ENCODE measurements around the gene LAIR1. TPM values are rescaled to one million over a fixed set of nuclear protein-coding genes. Genes with fewer than 3 reads are reported as not detected.

The LAIR1 gene
- total and polyA plus RNA-seq, 5 experiments from 2014 or later, result 58.3 to 104 (median 67.4) TPM

- Mint-ChIP-seq H3K36me3 (no peaks in the 10 kb centered on the region), H3K9me3 (no peaks in the 10 kb centered on the region), H3K4me1 (peaks cover 0 to 14% (median 0%) of the 10 kb centered on the region in 4 donors), H3K27me3 (peaks cover 16 to 49% (median 32%) of the 10 kb centered on the region in 5 donors), H3K4me3 (no peak overlapping the region), H3K27ac (no peak overlapping the region)
- DNase-seq (no peak), ATAC-seq (no peak)
- POLR2A ChIA-PET, result no interaction called here
These were observed 54.2 kb downstream of the LAIR1 start for GRCh38 chr19:54310543-54310942.

GRCh38 chr19:54309811-54310210, 54.9 kb downstream of the LAIR1 start:
- POLR2A ChIA-PET, result no interaction called here
- DNase-seq, result no peak
- H3K36me3 Mint-ChIP-seq, result no peaks in the 10 kb centered on the region
- ATAC-seq, result no peak
- no peak overlapping the region for H3K27ac Mint-ChIP-seq
- peaks cover 16 to 51% (median 38%) of the 10 kb centered on the region in 5 donors for H3K27me3 Mint-ChIP-seq
- H3K4me1 Mint-ChIP-seq, result peaks cover 2 to 20% (median 4%) of the 10 kb centered on the region in 4 donors
- no peak overlapping the region for H3K4me3 Mint-ChIP-seq
- no peaks in the 10 kb centered on the region for H3K9me3 Mint-ChIP-seq

- Mint-ChIP-seq H3K27ac (no peak overlapping the region), H3K4me1 (peaks cover 7 to 34% (median 18%) of the 10 kb centered on the region in 4 donors), H3K4me3 (no peak overlapping the region), H3K9me3 (no peaks in the 10 kb centered on the region), H3K36me3 (no peaks in the 10 kb centered on the region), H3K27me3 (peaks cover 9 to 35% (median 25%) of the 10 kb centered on the region in 5 donors)
- DNase-seq (peak in 1 of 10 donors; percentile 7), ATAC-seq (no peak)
- POLR2A ChIA-PET, result no interaction called here
These were observed 57.2 kb downstream of the LAIR1 start for GRCh38 chr19:54307389-54308020.

GRCh38 chr19:54305141-54305540, 59.6 kb downstream of the LAIR1 start:
- peaks cover 4 to 21% (median 8%) of the 10 kb centered on the region in 5 donors for H3K27me3 Mint-ChIP-seq
- H3K4me1 Mint-ChIP-seq, result peaks cover 7 to 37% (median 18%) of the 10 kb centered on the region in 4 donors
- DNase-seq, result no peak
- H3K4me3 Mint-ChIP-seq, result peak overlapping the region in 3 of 10 donors; percentile 47 to 54 (median 50)
- H3K9me3 Mint-ChIP-seq, result no peaks in the 10 kb centered on the region
- H3K27ac Mint-ChIP-seq, result peak overlapping the region in 1 of 10 donors; percentile 24
- POLR2A ChIA-PET, result no interaction called here
- ATAC-seq, result no peak
- no peaks in the 10 kb centered on the region for H3K36me3 Mint-ChIP-seq

GRCh38 chr19:54302257-54302656, 62.5 kb downstream of the LAIR1 start:
- Mint-ChIP-seq H3K4me3 (no peak overlapping the region), H3K27ac (peak overlapping the region in 1 of 10 donors; percentile 33), H3K36me3 (no peaks in the 10 kb centered on the region), H3K9me3 (no peaks in the 10 kb centered on the region), H3K27me3 (peaks cover 0 to 24% (median 11%) of the 10 kb centered on the region in 5 donors), H3K4me1 (peaks cover 7 to 31% (median 18%) of the 10 kb centered on the region in 4 donors)
- DNase-seq (no peak), ATAC-seq (no peak)
- POLR2A ChIA-PET, result interaction anchor here (0.7 kb wide), 1 partner anchor 298 kb away, joined by 3 read pairs; no protein-coding TSS in a partner anchor

Other genes with a start within 250 kb of the LAIR1 start
- gene TFPT, start 249.3 kb downstream of the LAIR1 start, total RNA-seq, result 10 to 100 TPM; 14.2 to 16.8 TPM
- 10 to 100 TPM; 17.4 to 24.4 (median 23.0) TPM for gene TFPT, start 249.3 kb downstream of the LAIR1 start, polyA plus RNA-seq
- 10 to 100 TPM; 76.4 to 86.8 TPM for gene PRPF31, start 249.2 kb downstream of the LAIR1 start, total RNA-seq
- gene PRPF31, start 249.2 kb downstream of the LAIR1 start, polyA plus RNA-seq, result 10 to 100 TPM; 64.0 to 82.4 (median 80.8) TPM
- 10 to 100 TPM; 65.0 to 71.4 TPM for gene CNOT3, start 227.2 kb downstream of the LAIR1 start, total RNA-seq
- 10 to 100 TPM in 1 of 3 donors, 1 to 10 TPM in 2; 6.6 to 14.5 (median 7.9) TPM for gene CNOT3, start 227.2 kb downstream of the LAIR1 start, polyA plus RNA-seq
- gene LENG1, start 205.2 kb downstream of the LAIR1 start, total RNA-seq, result 10 to 100 TPM; 18.5 to 20.5 TPM
- gene LENG1, start 205.2 kb downstream of the LAIR1 start, polyA plus RNA-seq, result 10 to 100 TPM in 1 of 3 donors, 1 to 10 TPM in 2; 7.7 to 13.9 (median 9.3) TPM
- not detected for gene TMC4, start 191.8 kb downstream of the LAIR1 start, total RNA-seq
- under 1 TPM in 1 of 3 donors, not detected in 2; 0.13 TPM for gene TMC4, start 191.8 kb downstream of the LAIR1 start, polyA plus RNA-seq
- gene MBOAT7, start 175.4 kb downstream of the LAIR1 start, total RNA-seq, result 10 to 100 TPM; 35.9 to 36.1 TPM
- gene MBOAT7, start 175.4 kb downstream of the LAIR1 start, polyA plus RNA-seq, result 10 to 100 TPM; 11.9 to 17.9 (median 14.8) TPM
- 10 to 100 TPM; 25.2 to 25.6 TPM for gene TSEN34, start 173.6 kb downstream of the LAIR1 start, total RNA-seq
- gene TSEN34, start 173.6 kb downstream of the LAIR1 start, polyA plus RNA-seq, result 10 to 100 TPM; 23.4 to 38.7 (median 33.3) TPM
- 1,000 to 10,000 TPM; 1,288 to 1,335 TPM for gene RPS9, start 164.1 kb downstream of the LAIR1 start, total RNA-seq
- gene RPS9, start 164.1 kb downstream of the LAIR1 start, polyA plus RNA-seq, result 1,000 to 10,000 TPM; 1,265 to 1,506 (median 1,311) TPM
- gene LILRB3, start 141.9 kb downstream of the LAIR1 start, total RNA-seq, result under 1 TPM in 1 of 2 experiments, not detected in 1; 0.62 TPM
- not detected for gene LILRB3, start 141.9 kb downstream of the LAIR1 start, polyA plus RNA-seq
- under 1 TPM; 0.25 to 0.39 TPM for gene LILRA6, start 122.1 kb downstream of the LAIR1 start, total RNA-seq
- not detected for gene LILRA6, start 122.1 kb downstream of the LAIR1 start, polyA plus RNA-seq
- under 1 TPM; 0.22 to 0.52 TPM for gene LILRB5, start 107.7 kb downstream of the LAIR1 start, total RNA-seq
- not detected for gene LILRB5, start 107.7 kb downstream of the LAIR1 start, polyA plus RNA-seq
- gene LILRB2, start 83.8 kb downstream of the LAIR1 start, total RNA-seq, result under 1 TPM; 0.47 TPM
- not detected for gene LILRB2, start 83.8 kb downstream of the LAIR1 start, polyA plus RNA-seq
- not detected for gene LILRA5, start 51.8 kb downstream of the LAIR1 start, total RNA-seq
- gene LILRA5, start 51.8 kb downstream of the LAIR1 start, polyA plus RNA-seq, result under 1 TPM in 1 of 3 donors, not detected in 2; 0.32 TPM
- gene LILRA4, start 25.8 kb downstream of the LAIR1 start, total RNA-seq, result under 1 TPM in 1 of 2 experiments, not detected in 1; 0.44 TPM
- not detected for gene LILRA4, start 25.8 kb downstream of the LAIR1 start, polyA plus RNA-seq
- gene TTYH1, start 50.5 kb upstream of the LAIR1 start, total RNA-seq, result not detected
- under 1 TPM in 2 of 3 donors, not detected in 1; 0.04 to 0.65 TPM for gene TTYH1, start 50.5 kb upstream of the LAIR1 start, polyA plus RNA-seq
- gene LENG8, start 84.3 kb upstream of the LAIR1 start, total RNA-seq, result 100 to 1,000 TPM; 610 to 639 TPM
- 1 to 10 TPM; 4.5 to 8.6 (median 6.5) TPM for gene LENG8, start 84.3 kb upstream of the LAIR1 start, polyA plus RNA-seq
- 1 to 10 TPM; 5.2 to 5.8 TPM for gene LENG9, start 98.8 kb upstream of the LAIR1 start, total RNA-seq
- under 1 TPM in 2 of 3 donors, not detected in 1; 0.22 to 0.36 TPM for gene LENG9, start 98.8 kb upstream of the LAIR1 start, polyA plus RNA-seq
- not detected for gene CDC42EP5, start 108.4 kb upstream of the LAIR1 start, total RNA-seq
- not detected for gene CDC42EP5, start 108.4 kb upstream of the LAIR1 start, polyA plus RNA-seq
- not detected for gene LAIR2, start 137.9 kb upstream of the LAIR1 start, total RNA-seq
- gene LAIR2, start 137.9 kb upstream of the LAIR1 start, polyA plus RNA-seq, result 10 to 100 TPM in 1 of 3 donors, 1 to 10 TPM in 1, not detected in 1; 1.8 to 17.2 TPM
- gene LILRA2, start 208.9 kb upstream of the LAIR1 start, total RNA-seq, result under 1 TPM in 1 of 2 experiments, not detected in 1; 0.38 TPM
- under 1 TPM in 2 of 3 donors, not detected in 1; 0.13 to 0.40 TPM for gene LILRA2, start 208.9 kb upstream of the LAIR1 start, polyA plus RNA-seq
- gene LILRA1, start 228.7 kb upstream of the LAIR1 start, total RNA-seq, result not detected
- gene LILRA1, start 228.7 kb upstream of the LAIR1 start, polyA plus RNA-seq, result under 1 TPM in 1 of 3 donors, not detected in 2; 0.07 TPM